BLaER1 (cell line): ENCODE measurements around the gene TOGARAM2.

ENCODE experiments used
- H3K27ac ChIP-seq: shearing (Covaris generic); formaldehyde crosslinking; 2 replicates; pipeline ENCODE4 v1.8.1; 2022
- H3K27me3 ChIP-seq: shearing (Covaris generic); formaldehyde crosslinking; 2 replicates; pipeline ENCODE4 v1.8.1; 2022
- H3K36me3 ChIP-seq: shearing (Covaris generic); formaldehyde crosslinking; 2 replicates; pipeline ENCODE4 v1.8.1; 2022
- H3K4me1 ChIP-seq: shearing (Covaris generic); formaldehyde crosslinking; 2 replicates; pipeline ENCODE4 v1.8.1; 2022
- H3K4me2 ChIP-seq: shearing (Covaris generic); formaldehyde crosslinking; 2 replicates; pipeline ENCODE4 v1.8.1; 2022
- H3K4me3 ChIP-seq: shearing (Covaris generic); formaldehyde crosslinking; 2 replicates; pipeline ENCODE4 v1.8.1; 2022
- H3K9ac ChIP-seq: shearing (Covaris generic); formaldehyde crosslinking; 2 replicates; pipeline ENCODE4 v1.8.1; 2022
- H3K9me3 ChIP-seq: shearing (Covaris generic); formaldehyde crosslinking; 2 replicates; pipeline ENCODE4 v1.8.1; 2022
- H4K20me1 ChIP-seq: shearing (Covaris generic); formaldehyde crosslinking; 2 replicates; pipeline ENCODE4 v1.8.1; 2022
- Cebpa-rat ChIP-seq: shearing (Covaris generic); IDR thresholded peaks from 2 replicates; pipeline ENCODE4 v1.8.1; 2022

Gene TOGARAM2

GRCh38 chr2:28982381-28982950 lies 1.4 kb downstream of the TOGARAM2 start:
- no peaks in the 10 kb centered on the region for H3K36me3 ChIP-seq
- no peaks in the 10 kb centered on the region for H4K20me1 ChIP-seq
- no peaks in the 10 kb centered on the region for H3K27me3 ChIP-seq
- no peaks in the 10 kb centered on the region for H3K9me3 ChIP-seq
- no peak for TF ChIP-seq Cebpa-rat
- no peak overlapping the region for H3K4me2 ChIP-seq
- no peak overlapping the region for H3K27ac ChIP-seq
- H3K9ac ChIP-seq, result no peak overlapping the region
- no peak overlapping the region for H3K4me3 ChIP-seq
- peaks cover 19% of the 10 kb centered on the region for H3K4me1 ChIP-seq

GRCh38 chr2:28986429-28986828 lies 5.3 kb downstream of the TOGARAM2 start:
- H3K27ac ChIP-seq, result no peak overlapping the region
- no peak overlapping the region for H3K4me2 ChIP-seq
- no peaks in the 10 kb centered on the region for H4K20me1 ChIP-seq
- H3K36me3 ChIP-seq, result no peaks in the 10 kb centered on the region
- no peak overlapping the region for H3K4me3 ChIP-seq
- H3K9me3 ChIP-seq, result no peaks in the 10 kb centered on the region
- no peak for TF ChIP-seq Cebpa-rat
- H3K27me3 ChIP-seq, result no peaks in the 10 kb centered on the region
- H3K9ac ChIP-seq, result no peak overlapping the region
- H3K4me1 ChIP-seq, result peaks cover 11% of the 10 kb centered on the region

GRCh38 chr2:28989973-28990372 lies 8.9 kb downstream of the TOGARAM2 start:
- H3K27ac ChIP-seq, result no peak overlapping the region
- peaks cover 24% of the 10 kb centered on the region for H3K4me1 ChIP-seq
- no peak for TF ChIP-seq Cebpa-rat
- no peaks in the 10 kb centered on the region for H3K36me3 ChIP-seq
- H3K27me3 ChIP-seq, result no peaks in the 10 kb centered on the region
- H4K20me1 ChIP-seq, result no peaks in the 10 kb centered on the region
- no peak overlapping the region for H3K9ac ChIP-seq
- H3K4me2 ChIP-seq, result no peak overlapping the region
- no peak overlapping the region for H3K4me3 ChIP-seq
- no peaks in the 10 kb centered on the region for H3K9me3 ChIP-seq

- no peak for TF ChIP-seq Cebpa-rat
- H3K27me3 ChIP-seq, result no peaks in the 10 kb centered on the region
- H3K4me1 ChIP-seq, result peaks cover 24% of the 10 kb centered on the region
- no peak overlapping the region for H3K9ac ChIP-seq
- H4K20me1 ChIP-seq, result no peaks in the 10 kb centered on the region
- H3K36me3 ChIP-seq, result no peaks in the 10 kb centered on the region
- H3K4me3 ChIP-seq, result no peak overlapping the region
- no peak overlapping the region for H3K4me2 ChIP-seq
- H3K27ac ChIP-seq, result no peak overlapping the region
- H3K9me3 ChIP-seq, result no peaks in the 10 kb centered on the region
These were observed 9.3 kb downstream of the TOGARAM2 start for GRCh38 chr2:28990445-28990844.

GRCh38 chr2:28991021-28991420 lies 9.9 kb downstream of the TOGARAM2 start:
- Histone ChIP-seq H3K9me3 (no peaks in the 10 kb centered on the region), H3K4me2 (no peak overlapping the region), H3K4me3 (no peak overlapping the region), H3K27me3 (no peaks in the 10 kb centered on the region), H3K36me3 (no peaks in the 10 kb centered on the region), H3K27ac (no peak overlapping the region), H3K9ac (no peak overlapping the region), H4K20me1 (no peaks in the 10 kb centered on the region), H3K4me1 (peaks cover 24% of the 10 kb centered on the region)
- TF ChIP-seq Cebpa-rat, result no peak

- Histone ChIP-seq H3K36me3 (no peaks in the 10 kb centered on the region), H3K9ac (no peak overlapping the region), H4K20me1 (no peaks in the 10 kb centered on the region), H3K4me1 (peaks cover 22% of the 10 kb centered on the region), H3K4me3 (no peak overlapping the region), H3K4me2 (no peak overlapping the region), H3K9me3 (no peaks in the 10 kb centered on the region), H3K27me3 (no peaks in the 10 kb centered on the region), H3K27ac (no peak overlapping the region)
- no peak for TF ChIP-seq Cebpa-rat
These were observed 10.4 kb downstream of the TOGARAM2 start for GRCh38 chr2:28991460-28991859.

- no peak overlapping the region for H3K27ac ChIP-seq
- no peaks in the 10 kb centered on the region for H3K36me3 ChIP-seq
- no peaks in the 10 kb centered on the region for H3K9me3 ChIP-seq
- H4K20me1 ChIP-seq, result no peaks in the 10 kb centered on the region
- H3K27me3 ChIP-seq, result no peaks in the 10 kb centered on the region
- peaks cover 20% of the 10 kb centered on the region for H3K4me1 ChIP-seq
- peak overlapping the region; percentile 57 for H3K4me2 ChIP-seq
- TF ChIP-seq Cebpa-rat, result no peak
- H3K9ac ChIP-seq, result no peak overlapping the region
- H3K4me3 ChIP-seq, result no peak overlapping the region
These were observed 12.3 kb downstream of the TOGARAM2 start for GRCh38 chr2:28993206-28993960.

GRCh38 chr2:28994074-28994473 lies 13.0 kb downstream of the TOGARAM2 start:
- Histone ChIP-seq H3K27ac (no peak overlapping the region), H3K27me3 (no peaks in the 10 kb centered on the region), H3K4me2 (peak overlapping the region; percentile 57), H3K9ac (no peak overlapping the region), H3K4me1 (peaks cover 20% of the 10 kb centered on the region), H3K9me3 (no peaks in the 10 kb centered on the region), H4K20me1 (no peaks in the 10 kb centered on the region), H3K36me3 (no peaks in the 10 kb centered on the region), H3K4me3 (no peak overlapping the region)
- no peak for TF ChIP-seq Cebpa-rat

- H3K9me3 ChIP-seq, result no peaks in the 10 kb centered on the region
- H3K4me2 ChIP-seq, result no peak overlapping the region
These were observed 13.6 kb downstream of the TOGARAM2 start for GRCh38 chr2:28994679-28995078.

More at GRCh38 chr2:28994679-28995078, 13.6 kb downstream of the TOGARAM2 start:
- Histone ChIP-seq H3K4me1 (peaks cover 21% of the 10 kb centered on the region), H3K36me3 (no peaks in the 10 kb centered on the region), H3K27me3 (no peaks in the 10 kb centered on the region), H4K20me1 (no peaks in the 10 kb centered on the region), H3K9ac (no peak overlapping the region), H3K27ac (no peak overlapping the region), H3K4me3 (no peak overlapping the region)
- no peak for TF ChIP-seq Cebpa-rat
